ENCODE data around the gene SYNE1.
"Not testable (repeated sequence)": the region's sequence is repeated elsewhere in the genome, so short reads cannot be mapped to it uniquely, and the experiment has no call there.

The SYNE1 gene

GRCh38 chr6:152563177-152563576, 74.0 kb downstream of the SYNE1 start:
- DNase-seq = no peak

GRCh38 chr6:152558798-152559197, 78.4 kb downstream of the SYNE1 start:
- not testable (repeated sequence) for DNase-seq

- DNase-seq = no peak
These were observed 79.7 kb downstream of the SYNE1 start for GRCh38 chr6:152557502-152557901.

GRCh38 chr6:152554851-152555250, 82.3 kb downstream of the SYNE1 start:
- no peak for DNase-seq

GRCh38 chr6:152552616-152553209, 84.4 kb downstream of the SYNE1 start:
- peak; percentile 66 for DNase-seq

GRCh38 chr6:152543519-152543918, 93.6 kb downstream of the SYNE1 start:
- DNase-seq = no peak

GRCh38 chr6:152540381-152540780, 96.8 kb downstream of the SYNE1 start:
- DNase-seq = no peak

GRCh38 chr6:152534541-152534940, 102.6 kb downstream of the SYNE1 start:
- DNase-seq = no peak

- DNase-seq = no peak
These were observed 104.4 kb downstream of the SYNE1 start for GRCh38 chr6:152532556-152533422.

- no peak for DNase-seq
These were observed 105.5 kb downstream of the SYNE1 start for GRCh38 chr6:152531659-152532058.

- peak; percentile 4 for DNase-seq
These were observed 107.8 kb downstream of the SYNE1 start for GRCh38 chr6:152529369-152529768.

- not testable (repeated sequence) for DNase-seq
These were observed 123.0 kb downstream of the SYNE1 start for GRCh38 chr6:152514120-152514519.

GRCh38 chr6:152509916-152510315, 127.2 kb downstream of the SYNE1 start:
- DNase-seq = no peak

GRCh38 chr6:152508477-152508876, 128.7 kb downstream of the SYNE1 start:
- no peak for DNase-seq

- DNase-seq = no peak
These were observed 133.6 kb downstream of the SYNE1 start for GRCh38 chr6:152503546-152503945.

- no peak for DNase-seq
These were observed 134.6 kb downstream of the SYNE1 start for GRCh38 chr6:152502421-152503188.

- peak; percentile 69 for DNase-seq
These were observed 137.2 kb downstream of the SYNE1 start for GRCh38 chr6:152499931-152500330.

GRCh38 chr6:152496731-152497130, 140.4 kb downstream of the SYNE1 start:
- no peak for DNase-seq

- not testable (repeated sequence) for DNase-seq
These were observed 141.7 kb downstream of the SYNE1 start for GRCh38 chr6:152495456-152495855.

GRCh38 chr6:152492281-152492680, 144.9 kb downstream of the SYNE1 start:
- not testable (repeated sequence) for DNase-seq

GRCh38 chr6:152491501-152491900, 145.7 kb downstream of the SYNE1 start:
- peak; percentile 67 for DNase-seq

GRCh38 chr6:152490971-152491378, 146.2 kb downstream of the SYNE1 start:
- DNase-seq = peak; percentile 72

- DNase-seq = no peak
These were observed 152.4 kb downstream of the SYNE1 start for GRCh38 chr6:152484806-152485205.

Measured in fibroblast of skin of abdomen (primary cell).